Right lobe of liver (tissue), 6 donors: ENCODE data around the gene EVL. TPM values are rescaled to one million over a fixed set of nuclear protein-coding genes. Genes with fewer than 3 reads are reported as not detected.

ENCODE experiments used
- ATAC-seq, 4 donors: fragments of 200-7000 bp; cut with Tn5 transposase; one replicate each; pipeline ENCODE4 v1.9.1; 2020; ENCODE audit warnings: mild to moderate bottlenecking in 4 of 4, moderate library complexity in 4 of 4
- DNase-seq, 3 donors: peaks; one replicate each; pipeline ENCODE4 v3.0.0-alpha.2; 2020
- H3K27ac ChIP-seq, 3 donors: fragments of 200-600 bp; one replicate each; pipeline ENCODE4 v1.8.0; 2022
- H3K27me3 ChIP-seq, 2 donors: fragments of 200-600 bp; one replicate each; pipeline ENCODE4 v1.8.0; 2022
- H3K36me3 ChIP-seq, 4 donors: fragments of 200-600 bp; sonication (generic) in 1 of 4; one replicate each; pipeline versions ENCODE4 v1.5.1 to v1.8.0; 2017 to 2022; ENCODE audit warnings: control low read depth in 1 of 4
- H3K4me1 ChIP-seq, 4 donors: fragments of 200-600 bp; sonication (generic) in 1 of 4; one replicate each; pipeline versions ENCODE4 v1.5.1 to v1.8.0; 2017 to 2022; ENCODE audit warnings: control low read depth in 1 of 4
- H3K4me3 ChIP-seq, 3 donors: fragments of 200-600 bp; one replicate each; pipeline ENCODE4 v1.8.0; 2022
- H3K9me3 ChIP-seq, 4 donors: fragments of 200-600 bp; sonication (generic) in 1 of 4; one replicate each; pipeline versions ENCODE4 v1.5.1 to v1.8.0; 2017 to 2022; ENCODE audit warnings: control low read depth in 1 of 4
- CTCF ChIP-seq, 4 donors: fragments of 200-600 bp in 3 of 4; fragments of 450-650 bp in 1 of 4; IDR thresholded peaks; one replicate each; pipeline versions ENCODE4 v1.5.1 to v1.8.0; 2016 to 2022; ENCODE audit warnings: antibody characterized with exemption in 4 of 4, mild to moderate bottlenecking in 2 of 4
- POLR2A ChIP-seq: fragments of 450-650 bp; IDR thresholded peaks from one replicate; pipeline ENCODE4 v1.6.1; 2017; ENCODE audit warnings: antibody characterized with exemption, mild to moderate bottlenecking
- WGBS: methylation state at CpG from one replicate; pipeline ENCODE4 v1.1.6; 2018; ENCODE audit warnings: low coverage, low lambda C conversion rate; ENCODE audit not compliant: insufficient coverage; ENCODE audit errors: missing lambda C conversion rate; 5-methylcytosine and 5-hydroxymethylcytosine counted together
- intact Hi-C, 2 donors: fragments of 100-400 bp; cut with DNase I; formaldehyde crosslinking; loops; one replicate each; pipeline versions ENCODE4 v1.11.2 to v1.14.1; 2022
- total RNA-seq, 6 experiments: library from RNA; depleted of rRNA in 2 of 6; stranded (reverse); fragments of >200 nt in 2 of 6; fragmentation: NEBNext Ultra II Directional in 3 of 6; extraction: Animal tissue kit (Norgen Biotek cat#: 25700) in 3 of 6; gene quantifications; one replicate each; pipeline versions ENCODE4 v1.1.0 to v1.2.4, GENCODE V29; 2016 to 2023
- donor health status: DM: no; HTN: yes; CAD: no.
- donor health status: DM: no; HTN: no; CAD: no.
- donor health status: DM: no; HTN: no; CAD: no.
- donor health status: DM: no; HTN: yes; CAD: no.
- donor health status: DM: no; HTN: yes; CAD: no.

The EVL gene
- total RNA-seq, 6 experiments from 2014 or later: 23.6 to 162 (median 68.4) TPM

DNA sequence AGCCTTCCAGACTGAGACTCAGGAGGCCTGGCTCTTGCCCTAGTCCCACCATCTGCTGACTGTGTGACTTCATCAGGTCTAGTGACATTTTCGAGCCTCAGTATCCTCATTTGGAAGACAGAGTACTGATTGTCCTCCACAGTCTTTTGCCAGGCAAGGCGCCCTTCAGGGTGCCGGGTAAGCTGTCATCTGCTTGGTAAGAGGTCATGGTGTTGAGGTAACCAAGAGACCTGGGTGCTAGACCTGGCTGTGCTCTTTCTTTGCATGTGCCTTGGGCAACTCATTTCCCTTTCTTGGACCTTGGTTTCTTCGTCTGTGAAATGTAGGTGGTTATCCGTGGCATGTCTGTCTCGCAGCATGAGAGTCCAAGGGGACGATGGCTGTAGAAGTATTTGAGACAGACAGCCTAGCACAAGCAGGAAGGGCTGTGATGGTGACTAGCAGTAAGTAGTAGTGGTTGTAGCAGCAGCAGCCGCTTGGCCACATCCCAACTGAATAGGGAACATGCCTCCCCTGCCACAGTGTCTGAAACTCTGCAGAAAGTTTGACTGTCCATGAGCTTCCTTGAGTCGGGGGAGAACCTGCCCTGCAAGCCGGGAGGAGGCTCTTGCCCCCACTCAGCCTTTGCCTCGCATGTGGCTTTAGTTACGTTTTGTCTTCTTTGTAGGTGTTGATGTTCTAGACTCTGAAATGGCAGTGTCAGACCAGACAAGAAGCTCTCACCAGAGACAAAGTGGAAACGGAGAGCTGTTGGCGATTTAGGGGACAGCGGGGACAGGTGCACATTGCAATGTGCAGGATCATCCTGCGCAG, 40.3 kb downstream of the EVL start:
- Histone ChIP-seq H3K4me1 (peaks cover 0 to 34% (median 0%) of the 10 kb centered on the region in 4 donors), H3K36me3 (peaks cover 0 to 10% (median 0%) of the 10 kb centered on the region in 4 donors), H3K27me3 (no peaks in the 10 kb centered on the region), H3K9me3 (no peaks in the 10 kb centered on the region), H3K27ac (no peak overlapping the region), H3K4me3 (no peak overlapping the region)
- TF ChIP-seq POLR2A: no peak
- no peak for TF ChIP-seq CTCF (IDR thresholded peaks at IDR 0.05)
- ATAC-seq: peak in 1 of 4 donors; percentile 6
- 72% methylated on average over 11 of the region's 16 CpGs for WGBS
- peak in 1 of 3 donors; percentile 49 for DNase-seq
- intact Hi-C loops: no loop called here

- intact Hi-C loops: no loop called here
- 62% methylated on average over 13 of the region's 17 CpGs for WGBS
- no peaks in the 10 kb centered on the region for H3K9me3 ChIP-seq
- ATAC-seq (peak; percentile 25 to 34 (median 29)), DNase-seq (no peak)
- no peaks in the 10 kb centered on the region for H3K27me3 ChIP-seq
- H3K36me3 ChIP-seq: peaks cover 0 to 10% (median 0%) of the 10 kb centered on the region in 4 donors
- no peak overlapping the region for H3K4me3 ChIP-seq
- no peak for TF ChIP-seq POLR2A
- TF ChIP-seq CTCF (IDR thresholded peaks at IDR 0.05): no peak
- peaks cover 0 to 34% (median 0%) of the 10 kb centered on the region in 4 donors for H3K4me1 ChIP-seq
- H3K27ac ChIP-seq: peak overlapping the region in 1 of 3 donors; percentile 9
Measured at GRCh38 chr14:100106250-100107112, 41.3 kb downstream of the EVL start.

DNA sequence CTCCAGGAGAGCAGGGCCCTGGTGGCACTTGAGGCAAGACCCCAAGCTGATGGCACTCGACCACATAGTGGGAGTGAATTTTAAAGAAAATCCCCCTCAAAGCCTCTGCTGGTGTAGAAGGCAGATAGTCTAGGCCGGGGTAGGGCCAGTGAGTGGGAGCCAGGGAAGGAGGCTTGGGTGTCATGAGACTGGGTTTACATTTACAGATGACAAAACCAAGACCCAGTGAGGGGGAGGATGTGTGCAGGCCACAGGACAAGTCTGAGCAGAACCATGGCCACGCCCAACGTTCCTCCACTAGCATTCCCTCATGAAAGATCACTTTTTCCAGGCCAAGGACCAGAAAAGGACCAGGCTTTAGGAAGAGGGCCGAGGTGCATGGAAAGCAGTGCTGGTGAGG, 42.0 kb downstream of the EVL start:
- 95% methylated on average over 5 of the region's 5 CpGs for WGBS
- intact Hi-C loops: no loop called here
- peaks cover 0 to 10% (median 0%) of the 10 kb centered on the region in 4 donors for H3K36me3 ChIP-seq

More for the DNA sequence above, 42.0 kb downstream of the EVL start:
- peaks cover 0 to 34% (median 0%) of the 10 kb centered on the region in 4 donors for H3K4me1 ChIP-seq
- H3K27ac ChIP-seq: no peak overlapping the region
- no peak for ATAC-seq
- TF ChIP-seq CTCF (IDR thresholded peaks at IDR 0.05) (no peak), POLR2A (no peak)
- no peaks in the 10 kb centered on the region for H3K27me3 ChIP-seq
- H3K9me3 ChIP-seq: no peaks in the 10 kb centered on the region
- H3K4me3 ChIP-seq: no peak overlapping the region
- no peak for DNase-seq
